Vagina (tissue), 2 donors: Measurements from ENCODE around the gene IL32. TPM values are rescaled to one million over a fixed set of nuclear protein-coding genes. Genes with fewer than 3 reads are reported as not detected.

Experiments
- DNase-seq, 2 donors: peaks; one replicate each; pipeline ENCODE4 v3.0.0-alpha.2; 2017; ENCODE audit errors: extremely low spot score in 2 of 2
- H3K27ac ChIP-seq: fragments of 200-600 bp; sonication (generic); one replicate; pipeline ENCODE4 v1.5.1; 2019
- H3K27me3 ChIP-seq: fragments of 200-600 bp; sonication (generic); one replicate; pipeline ENCODE4 v1.5.1; 2019
- H3K36me3 ChIP-seq, 2 donors: fragments of 200-600 bp; sonication (generic); one replicate each; pipeline ENCODE4 v1.5.1; 2017 to 2019
- H3K4me1 ChIP-seq: fragments of 200-600 bp; sonication (generic); one replicate; pipeline ENCODE4 v1.5.1; 2019
- H3K4me3 ChIP-seq, 2 donors: fragments of 200-600 bp; sonication (generic); 1 replicate in 1 of 2; 2 replicates in 1 of 2; pipeline ENCODE4 v1.5.1; 2016 to 2019
- H3K9me3 ChIP-seq: fragments of 200-600 bp; sonication (generic); one replicate; pipeline ENCODE4 v1.5.1; 2019
- POLR2A ChIP-seq, 2 donors: fragments of 450-650 bp; IDR thresholded peaks; one replicate each; pipeline ENCODE4 v1.6.1; 2017; ENCODE audit warnings: antibody characterized with exemption in 2 of 2, mild to moderate bottlenecking in 2 of 2, moderate library complexity in 2 of 2
- POLR2AphosphoS5 ChIP-seq, 2 donors: sonication (generic); formaldehyde crosslinking; IDR thresholded peaks; one replicate each; pipeline ENCODE4 v1.9.0; 2017; ENCODE audit warnings: antibody characterized with exemption in 2 of 2, mild to moderate bottlenecking in 2 of 2, low read depth in 1 of 2; ENCODE audit not compliant: insufficient read depth in 1 of 2
- intact Hi-C: fragments of 100-400 bp; cut with DNase I; formaldehyde crosslinking; loops from one replicate; pipeline ENCODE4 v1.15.1; 2023
- total RNA-seq: library from RNA; depleted of rRNA; stranded (reverse); fragments of >200 nt; gene quantifications from one replicate; pipeline ENCODE4 v1.2.3, GENCODE V29; 2016
- TF ChIP-seq, protein P1 (sequence below), 3 experiments: fragments of 450-650 bp in 2 of 3; fragments of 200-600 bp in 1 of 3; sonication (generic) in 1 of 3; IDR thresholded peaks; one replicate each; pipeline ENCODE4 v1.5.1; 2017 to 2019; ENCODE audit warnings: antibody characterized with exemption in 3 of 3, mild to moderate bottlenecking in 2 of 3, moderate library complexity in 2 of 3

Gene IL32
- total RNA-seq, 1 donor from 2014 or later: 13.0 TPM

DNA sequence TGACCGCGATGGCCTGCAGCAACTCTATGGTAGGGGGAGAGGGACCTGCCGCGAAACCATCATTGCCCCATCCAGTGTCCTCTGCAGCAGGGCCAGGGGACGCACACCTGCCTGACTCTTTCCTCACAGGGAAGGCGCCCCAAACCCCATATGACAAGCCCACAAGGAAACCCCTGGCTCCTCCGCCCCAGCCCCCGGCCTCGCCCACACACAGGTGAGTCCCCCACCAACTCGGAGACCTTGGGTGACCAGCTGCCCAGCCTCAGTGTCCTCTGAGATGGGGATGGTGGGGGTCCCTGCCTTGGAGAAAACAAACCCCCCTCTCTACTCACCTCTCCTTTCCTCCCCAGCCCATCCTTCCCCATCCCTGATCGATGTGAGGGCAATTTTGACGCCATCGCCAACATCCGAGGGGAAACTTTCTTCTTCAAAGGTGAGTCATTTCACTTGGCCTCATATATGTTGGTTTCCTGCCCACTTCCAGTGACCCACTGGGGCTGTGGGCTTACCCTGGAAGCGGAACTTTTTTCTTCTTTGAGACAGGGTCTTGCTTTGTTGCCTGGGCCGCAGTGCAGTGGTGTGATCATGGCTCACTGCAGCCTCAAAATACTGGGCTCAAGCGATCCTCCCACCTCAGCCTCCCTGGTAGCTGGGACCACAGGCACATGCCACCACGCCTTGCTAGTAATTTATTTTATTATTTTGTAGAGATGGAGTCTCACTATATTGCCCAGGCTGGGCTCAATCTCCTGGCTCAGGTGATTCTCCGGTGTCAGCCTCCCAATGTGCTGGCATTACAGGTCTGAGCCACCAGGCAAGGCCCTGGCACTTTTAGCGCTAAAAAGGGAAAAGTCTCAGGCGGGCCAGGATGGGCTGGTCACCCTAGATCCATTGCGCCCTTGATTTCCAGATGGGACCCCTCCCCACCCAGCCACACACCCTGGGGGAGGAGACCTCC is 8.0 kb upstream of the IL32 start:
- no peak overlapping the region for H3K27ac ChIP-seq
- no peak for DNase-seq
- H3K9me3 ChIP-seq: no peaks in the 10 kb centered on the region
- peaks cover 19% of the 10 kb centered on the region for H3K4me1 ChIP-seq
- TF ChIP-seq POLR2AphosphoS5 (IDR thresholded peaks at IDR 0.05; ENCODE audit: insufficient read depth in 1 of 2, low read depth in 1 of 2) (no peak), POLR2A (IDR thresholded peaks at IDR 0.05) (no peak)
- TF ChIP-seq, protein P1, sequence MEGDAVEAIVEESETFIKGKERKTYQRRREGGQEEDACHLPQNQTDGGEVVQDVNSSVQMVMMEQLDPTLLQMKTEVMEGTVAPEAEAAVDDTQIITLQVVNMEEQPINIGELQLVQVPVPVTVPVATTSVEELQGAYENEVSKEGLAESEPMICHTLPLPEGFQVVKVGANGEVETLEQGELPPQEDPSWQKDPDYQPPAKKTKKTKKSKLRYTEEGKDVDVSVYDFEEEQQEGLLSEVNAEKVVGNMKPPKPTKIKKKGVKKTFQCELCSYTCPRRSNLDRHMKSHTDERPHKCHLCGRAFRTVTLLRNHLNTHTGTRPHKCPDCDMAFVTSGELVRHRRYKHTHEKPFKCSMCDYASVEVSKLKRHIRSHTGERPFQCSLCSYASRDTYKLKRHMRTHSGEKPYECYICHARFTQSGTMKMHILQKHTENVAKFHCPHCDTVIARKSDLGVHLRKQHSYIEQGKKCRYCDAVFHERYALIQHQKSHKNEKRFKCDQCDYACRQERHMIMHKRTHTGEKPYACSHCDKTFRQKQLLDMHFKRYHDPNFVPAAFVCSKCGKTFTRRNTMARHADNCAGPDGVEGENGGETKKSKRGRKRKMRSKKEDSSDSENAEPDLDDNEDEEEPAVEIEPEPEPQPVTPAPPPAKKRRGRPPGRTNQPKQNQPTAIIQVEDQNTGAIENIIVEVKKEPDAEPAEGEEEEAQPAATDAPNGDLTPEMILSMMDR (IDR thresholded peaks at IDR 0.05): no peak
- no peaks in the 10 kb centered on the region for H3K36me3 ChIP-seq
- H3K27me3 ChIP-seq: no peaks in the 10 kb centered on the region
- H3K4me3 ChIP-seq: peak overlapping the region; percentile 78 to 80
- intact Hi-C loops: loop anchor here (5.0 kb wide), 2 partner anchors 55 to 105 kb away; partner anchors contain the start of gene ZNF205

- DNase-seq: no peak
- no peaks in the 10 kb centered on the region for H3K36me3 ChIP-seq
- no peaks in the 10 kb centered on the region for H3K27me3 ChIP-seq
- TF ChIP-seq POLR2AphosphoS5 (IDR thresholded peaks at IDR 0.05; ENCODE audit: insufficient read depth in 1 of 2, low read depth in 1 of 2): no peak
- H3K4me3 ChIP-seq: peak overlapping the region; percentile 78 to 80
- peak overlapping the region; percentile 76 for H3K27ac ChIP-seq
- no peaks in the 10 kb centered on the region for H3K9me3 ChIP-seq
- intact Hi-C loops: loop anchor here (5.0 kb wide), 2 partner anchors 54 to 104 kb away; partner anchors contain the start of gene ZNF205
- H3K4me1 ChIP-seq: peaks cover 19% of the 10 kb centered on the region
Measured at GRCh38 chr16:3058139-3059030, 7.1 kb upstream of the IL32 start.

DNA sequence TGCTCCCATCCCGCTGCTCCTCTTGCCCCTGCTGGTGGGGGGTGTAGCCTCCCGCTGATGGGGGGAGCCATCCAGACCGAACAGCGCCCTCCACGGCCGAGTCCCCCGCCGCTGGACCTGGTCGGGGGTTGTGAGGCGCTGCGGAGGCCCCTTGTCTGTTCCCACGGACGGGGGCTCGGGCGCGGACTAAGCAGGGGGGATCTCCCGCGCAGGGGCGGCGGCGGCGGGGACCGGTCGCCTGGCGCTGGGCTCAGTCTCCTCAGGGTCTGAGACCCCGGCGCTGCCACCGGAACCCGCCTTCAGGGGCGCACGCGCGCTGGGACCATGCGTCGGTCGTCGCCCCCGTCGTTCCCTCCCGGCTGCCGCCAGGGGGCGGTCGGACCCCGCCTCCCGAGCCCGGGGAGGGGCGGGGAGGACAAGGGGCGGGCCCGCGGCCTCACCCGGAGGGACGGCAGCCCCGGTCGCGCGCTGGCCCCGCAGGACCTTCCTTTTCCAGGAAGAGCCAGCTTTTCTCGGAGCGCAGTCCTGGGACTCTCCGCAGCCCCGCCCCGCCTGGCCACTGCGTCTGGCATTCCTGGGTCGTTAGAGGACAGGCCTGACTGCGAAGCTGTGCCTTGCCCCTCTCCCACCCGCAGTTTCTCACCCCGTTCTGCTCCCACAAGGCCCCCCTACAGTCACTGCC is 6.3 kb upstream of the IL32 start:
- intact Hi-C loops: loop anchor here (5.0 kb wide), 2 partner anchors 53 to 103 kb away; partner anchors contain the start of gene ZNF205
- Histone ChIP-seq H3K9me3 (no peaks in the 10 kb centered on the region), H3K27ac (peak overlapping the region; percentile 76), H3K36me3 (no peaks in the 10 kb centered on the region), H3K27me3 (no peaks in the 10 kb centered on the region), H3K4me3 (peak overlapping the region; percentile 78 to 80), H3K4me1 (peaks cover 19% of the 10 kb centered on the region)
- no peak for TF ChIP-seq POLR2A (IDR thresholded peaks at IDR 0.05)
- TF ChIP-seq POLR2AphosphoS5 (IDR thresholded peaks at IDR 0.05; ENCODE audit: insufficient read depth in 1 of 2, low read depth in 1 of 2): peak in 1 of 2 donors; percentile 36
- TF ChIP-seq, protein P1 (IDR thresholded peaks at IDR 0.05): peak; percentile 92 to 96 (median 95)
- DNase-seq: no peak

DNA sequence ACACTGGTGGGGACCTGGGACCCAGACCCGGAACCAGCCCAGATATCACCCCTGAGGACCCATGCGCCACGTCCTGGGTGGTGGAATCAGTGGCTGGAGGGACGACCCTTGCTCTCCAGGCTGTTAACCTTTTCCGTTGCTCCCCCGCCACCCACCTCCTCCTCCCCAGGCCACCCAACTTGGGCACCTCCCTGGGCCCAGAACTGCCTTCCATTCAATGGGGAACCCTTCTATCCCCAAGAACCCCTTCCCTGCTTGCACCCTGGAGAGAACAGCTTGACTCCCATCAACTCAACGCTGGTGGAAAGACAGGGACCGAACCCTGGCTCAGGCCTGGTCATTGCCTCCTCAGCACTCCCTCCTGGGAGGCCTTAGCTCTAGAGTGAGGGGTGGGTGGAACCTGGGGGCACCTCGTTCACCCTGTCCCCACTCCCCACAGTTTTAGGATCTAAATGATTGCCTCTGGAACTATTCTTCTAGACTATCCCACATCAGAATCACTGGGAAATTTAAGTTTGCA is 5.7 kb upstream of the IL32 start:
- Histone ChIP-seq H3K27ac (peak overlapping the region; percentile 76), H3K4me3 (peak overlapping the region; percentile 78 to 80), H3K4me1 (peaks cover 20% of the 10 kb centered on the region), H3K27me3 (no peaks in the 10 kb centered on the region), H3K36me3 (no peaks in the 10 kb centered on the region), H3K9me3 (no peaks in the 10 kb centered on the region)
- no peak for DNase-seq
- TF ChIP-seq, protein P1 (IDR thresholded peaks at IDR 0.05): no peak
- TF ChIP-seq POLR2AphosphoS5 (IDR thresholded peaks at IDR 0.05; ENCODE audit: insufficient read depth in 1 of 2, low read depth in 1 of 2): no peak
- no peak for TF ChIP-seq POLR2A (IDR thresholded peaks at IDR 0.05)
- intact Hi-C loops: loop anchor here (5.0 kb wide), 2 partner anchors 53 to 103 kb away; partner anchors contain the start of gene ZNF205
